Colonic mucosa (tissue), 4 donors: ENCODE measurements around the gene GATB. TPM values are rescaled to one million over a fixed set of nuclear protein-coding genes. Genes with fewer than 3 reads are reported as not detected.

Experiments used
- DNase-seq: peaks from one replicate; pipeline ENCODE4 v3.0.0-alpha.2; 2020
- H3K27ac ChIP-seq: fragments of 200-600 bp; one replicate; pipeline ENCODE4 v1.8.0; 2021
- H3K27me3 ChIP-seq: fragments of 200-600 bp; one replicate; pipeline ENCODE4 v1.8.0; 2021
- H3K36me3 ChIP-seq: fragments of 200-600 bp; one replicate; pipeline ENCODE4 v1.8.0; 2021
- H3K4me1 ChIP-seq: fragments of 200-600 bp; one replicate; pipeline ENCODE4 v1.8.0; 2021; ENCODE audit warnings: mild to moderate bottlenecking
- H3K4me3 ChIP-seq: fragments of 200-600 bp; one replicate; pipeline ENCODE4 v1.8.0; 2021
- H3K9ac ChIP-seq, 2 donors: one replicate each; pipeline ENCODE4 v1.7.0; 2013; ENCODE audit warnings: control low read depth in 2 of 2, low read depth in 2 of 2, low read length in 2 of 2
- H3K9me3 ChIP-seq: fragments of 200-600 bp; one replicate; pipeline ENCODE4 v1.8.0; 2021
- intact Hi-C: fragments of 100-400 bp; cut with DNase I; formaldehyde crosslinking; loops from one replicate; pipeline ENCODE4 v1.14.1; 2022
- total RNA-seq, 2 donors: library from RNA; stranded (reverse); fragmentation: NEBNext Ultra II Directional in 1 of 2; extraction: Animal tissue kit (Norgen Biotek cat#: 25700) in 1 of 2; gene quantifications; one replicate each; pipeline ENCODE4 v1.2.1, GENCODE V29; 2021
- TF ChIP-seq, protein P1 (sequence below): fragments of 200-600 bp; IDR thresholded peaks from one replicate; pipeline ENCODE4 v1.8.0; 2022; ENCODE audit warnings: antibody characterized with exemption, mild to moderate bottlenecking
- donor health status: healthy.
- donor health status: DM: no; HTN: no; CAD: no.
- donor health status: DM: no; HTN: no; CAD: no.

The GATB gene
- total RNA-seq, 2 donors from 2014 or later, result 20.9 to 22.9 TPM

DNA sequence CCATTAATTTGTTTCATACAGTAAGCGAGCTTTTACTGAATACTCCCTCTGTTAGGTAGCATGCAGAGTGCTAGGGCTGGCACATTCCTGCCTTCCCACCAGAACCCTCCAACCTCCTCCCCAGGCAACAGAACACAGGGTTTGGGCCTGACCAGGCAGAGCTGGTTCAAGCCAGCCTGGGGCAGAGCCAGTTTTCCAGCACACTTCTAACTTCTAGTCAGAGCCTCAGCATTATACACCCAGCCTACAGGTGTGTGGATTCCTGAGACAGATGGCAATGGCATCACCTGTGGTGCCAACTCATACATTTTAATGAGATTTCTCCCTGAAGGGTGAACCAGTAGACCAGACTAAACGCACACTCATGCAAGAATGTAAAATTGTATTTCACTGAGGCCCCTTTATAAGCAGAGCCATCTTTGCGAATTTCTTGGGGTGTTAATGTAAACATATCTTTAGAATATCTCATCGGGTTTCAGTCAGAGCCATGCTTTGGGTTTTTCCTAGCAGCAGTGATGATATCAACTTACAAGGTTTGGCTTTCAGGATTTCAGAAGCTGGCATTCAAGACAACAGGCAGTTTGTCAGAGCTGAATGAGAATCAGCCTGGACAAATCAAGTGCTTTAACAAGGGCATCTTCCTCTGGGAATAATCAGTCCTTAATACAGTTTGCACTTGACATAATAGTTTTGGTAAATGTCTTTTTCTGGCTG lies 92.0 kb downstream of the GATB start:
- Histone ChIP-seq H3K27me3 (no peaks in the 10 kb centered on the region), H3K9ac (no peak overlapping the region), H3K4me3 (no peak overlapping the region), H3K27ac (no peak overlapping the region), H3K36me3 (no peaks in the 10 kb centered on the region), H3K9me3 (no peaks in the 10 kb centered on the region), H3K4me1 (no peaks in the 10 kb centered on the region)
- DNase-seq, result no peak
- TF ChIP-seq, protein P1, sequence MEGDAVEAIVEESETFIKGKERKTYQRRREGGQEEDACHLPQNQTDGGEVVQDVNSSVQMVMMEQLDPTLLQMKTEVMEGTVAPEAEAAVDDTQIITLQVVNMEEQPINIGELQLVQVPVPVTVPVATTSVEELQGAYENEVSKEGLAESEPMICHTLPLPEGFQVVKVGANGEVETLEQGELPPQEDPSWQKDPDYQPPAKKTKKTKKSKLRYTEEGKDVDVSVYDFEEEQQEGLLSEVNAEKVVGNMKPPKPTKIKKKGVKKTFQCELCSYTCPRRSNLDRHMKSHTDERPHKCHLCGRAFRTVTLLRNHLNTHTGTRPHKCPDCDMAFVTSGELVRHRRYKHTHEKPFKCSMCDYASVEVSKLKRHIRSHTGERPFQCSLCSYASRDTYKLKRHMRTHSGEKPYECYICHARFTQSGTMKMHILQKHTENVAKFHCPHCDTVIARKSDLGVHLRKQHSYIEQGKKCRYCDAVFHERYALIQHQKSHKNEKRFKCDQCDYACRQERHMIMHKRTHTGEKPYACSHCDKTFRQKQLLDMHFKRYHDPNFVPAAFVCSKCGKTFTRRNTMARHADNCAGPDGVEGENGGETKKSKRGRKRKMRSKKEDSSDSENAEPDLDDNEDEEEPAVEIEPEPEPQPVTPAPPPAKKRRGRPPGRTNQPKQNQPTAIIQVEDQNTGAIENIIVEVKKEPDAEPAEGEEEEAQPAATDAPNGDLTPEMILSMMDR, result no peak
- intact Hi-C loops, result no loop called here

DNA sequence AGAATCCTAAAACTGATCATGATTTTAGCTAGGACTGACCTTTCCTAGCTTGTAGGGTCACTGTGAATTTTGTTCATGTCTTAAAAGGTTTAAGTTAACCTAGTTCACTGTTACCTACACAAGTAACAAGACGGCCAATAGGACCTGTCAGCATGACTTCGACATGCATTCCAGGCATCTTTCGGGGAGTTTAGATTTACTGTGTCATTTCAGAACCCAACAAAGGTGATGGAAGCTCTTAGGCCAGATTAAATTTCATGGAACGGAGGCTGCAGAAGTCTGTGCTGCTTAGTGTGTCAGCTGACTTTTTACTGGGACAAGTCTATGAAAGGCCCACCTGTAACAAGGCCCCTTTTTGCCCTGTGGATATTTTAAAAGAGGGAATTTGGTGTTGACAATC lies 93.1 kb downstream of the GATB start:
- Histone ChIP-seq H3K9ac (no peak overlapping the region), H3K36me3 (no peaks in the 10 kb centered on the region), H3K4me1 (no peaks in the 10 kb centered on the region), H3K27ac (no peak overlapping the region), H3K4me3 (no peak overlapping the region), H3K9me3 (no peaks in the 10 kb centered on the region), H3K27me3 (no peaks in the 10 kb centered on the region)
- intact Hi-C loops, result no loop called here
- TF ChIP-seq, protein P1, result no peak
- no peak for DNase-seq

DNA sequence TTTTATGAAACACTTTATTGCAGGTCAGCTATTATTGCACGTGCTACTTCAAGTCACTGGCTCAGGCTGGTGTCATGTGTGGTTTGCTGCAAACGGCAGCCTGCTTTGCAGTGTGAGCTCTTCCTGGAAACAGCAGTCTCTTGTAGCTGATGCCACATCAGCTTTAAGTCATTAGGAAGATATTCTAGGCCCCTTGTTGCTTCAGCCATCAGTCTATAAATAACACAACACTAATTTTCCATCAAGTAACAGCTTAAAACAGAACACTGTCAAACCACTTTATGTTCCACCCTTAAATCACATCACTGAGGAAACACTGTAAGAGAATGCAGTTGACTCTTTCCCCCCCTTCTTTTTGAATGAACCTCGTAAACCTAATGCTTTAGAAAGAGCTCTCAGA lies 93.8 kb downstream of the GATB start:
- Histone ChIP-seq H3K4me3 (no peak overlapping the region), H3K9me3 (no peaks in the 10 kb centered on the region), H3K27ac (no peak overlapping the region), H3K27me3 (no peaks in the 10 kb centered on the region), H3K9ac (no peak overlapping the region), H3K36me3 (no peaks in the 10 kb centered on the region), H3K4me1 (no peaks in the 10 kb centered on the region)
- TF ChIP-seq, protein P1, result no peak
- DNase-seq, result no peak
- intact Hi-C loops, result no loop called here

DNA sequence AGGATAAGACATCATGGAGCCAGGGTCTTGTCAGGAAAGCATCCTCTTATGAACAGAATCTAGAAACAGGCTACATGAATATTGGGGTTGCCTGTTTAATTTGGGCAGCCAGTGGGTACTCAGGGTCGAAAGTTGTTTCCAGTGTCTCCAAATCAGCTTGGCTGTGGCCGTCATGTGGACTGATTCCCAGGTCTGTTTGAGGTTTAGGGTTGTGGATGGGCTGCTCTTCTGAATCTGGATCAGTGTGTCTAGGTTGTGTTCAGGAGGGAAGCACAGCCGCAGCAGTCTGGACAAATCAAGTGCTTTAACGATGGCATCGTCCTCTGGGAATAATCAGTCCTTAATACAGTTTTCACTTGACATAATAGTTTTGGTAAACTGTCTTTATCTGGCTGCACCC lies 94.3 kb downstream of the GATB start:
- Histone ChIP-seq H3K9me3 (no peaks in the 10 kb centered on the region), H3K36me3 (no peaks in the 10 kb centered on the region), H3K9ac (no peak overlapping the region), H3K27ac (no peak overlapping the region), H3K4me1 (no peaks in the 10 kb centered on the region), H3K27me3 (no peaks in the 10 kb centered on the region), H3K4me3 (no peak overlapping the region)
- no peak for DNase-seq
- TF ChIP-seq, protein P1, result no peak
- intact Hi-C loops, result no loop called here

DNA sequence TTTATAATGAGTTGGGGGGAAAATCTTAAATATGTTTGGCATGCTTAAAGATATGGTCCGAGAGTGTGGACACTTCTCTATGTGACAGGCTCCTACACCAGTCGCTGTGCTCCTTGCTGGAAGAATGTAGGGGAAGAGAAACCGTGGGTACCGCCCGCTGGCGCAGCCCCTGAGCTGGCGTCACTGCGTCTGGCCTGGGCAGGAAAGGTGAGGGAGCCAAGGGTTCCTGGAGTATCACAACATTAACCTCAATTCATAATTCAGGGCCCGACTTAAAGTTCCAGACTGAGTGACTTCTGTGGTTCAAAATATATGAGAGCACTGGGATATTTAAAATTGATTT lies 95.1 kb downstream of the GATB start:
- H3K4me3 ChIP-seq, result no peak overlapping the region
- H3K27me3 ChIP-seq, result no peaks in the 10 kb centered on the region
- H3K27ac ChIP-seq, result no peak overlapping the region
- intact Hi-C loops, result no loop called here
- no peaks in the 10 kb centered on the region for H3K4me1 ChIP-seq
- no peak overlapping the region for H3K9ac ChIP-seq
- no peaks in the 10 kb centered on the region for H3K36me3 ChIP-seq
- TF ChIP-seq, protein P1, result no peak
- no peak for DNase-seq
- no peaks in the 10 kb centered on the region for H3K9me3 ChIP-seq
